Ovary (tissue), 3 donors: ENCODE data around the gene TMBIM6.

Source experiments
- CTCF ChIP-seq, 3 donors: fragments of 450-650 bp in 2 of 3; fragments of 200-600 bp in 1 of 3; IDR thresholded peaks; one replicate each; pipeline versions ENCODE4 v1.5.1 to v1.8.0; 2016 to 2022; ENCODE audit warnings: antibody characterized with exemption in 3 of 3, mild to moderate bottlenecking in 1 of 3
- EP300 ChIP-seq: sonication (generic); formaldehyde crosslinking; IDR thresholded peaks from one replicate; pipeline ENCODE4 v1.6.1; 2017; ENCODE audit warnings: antibody characterized with exemption
- POLR2A ChIP-seq: fragments of 450-650 bp; IDR thresholded peaks from one replicate; pipeline ENCODE4 v1.6.1; 2017; ENCODE audit warnings: antibody characterized with exemption, mild to moderate bottlenecking, moderate library complexity
- donor health status: DM: no; HTN: no; CAD: no.

- TF ChIP-seq POLR2A (no peak), CTCF (IDR thresholded peaks at IDR 0.05) (no peak), EP300 (no peak)
Measured at GRCh38 chr12:49702676-49703215, 38.6 kb upstream of the TMBIM6 start.
